ENCODE results near the gene CTAG2.
"Not testable (repeated sequence)": the region's sequence is repeated elsewhere in the genome, so short reads cannot be mapped to it uniquely, and the experiment has no call there.

Gene CTAG2

DNA sequence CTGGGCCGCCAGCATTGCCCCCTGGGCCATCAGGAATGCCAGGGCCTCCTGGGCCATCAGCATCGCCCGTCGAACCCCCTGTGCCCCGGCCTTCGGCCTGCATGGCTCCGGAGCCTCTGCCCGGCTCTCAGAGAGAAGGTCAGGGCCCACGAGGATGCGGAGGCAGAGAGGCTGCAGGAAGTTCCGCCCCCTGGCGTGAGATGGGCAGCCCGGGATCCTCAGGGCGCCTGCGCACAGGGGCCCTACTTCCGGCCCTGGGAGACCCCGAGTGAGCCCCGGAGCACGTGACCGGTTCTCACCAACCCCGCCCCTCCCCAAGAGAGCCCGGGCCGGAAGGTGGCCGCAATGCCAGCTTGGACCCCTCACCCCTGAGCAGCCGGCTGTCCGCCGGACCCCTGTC lies at the start of gene CTAG2:
CTAG2 (minus strand) TSS at position 167 of the 400 bp plus-strand sequence; CDS start at position 103, 64 bp downstream.
- DNase-seq = not testable (repeated sequence)

DNA sequence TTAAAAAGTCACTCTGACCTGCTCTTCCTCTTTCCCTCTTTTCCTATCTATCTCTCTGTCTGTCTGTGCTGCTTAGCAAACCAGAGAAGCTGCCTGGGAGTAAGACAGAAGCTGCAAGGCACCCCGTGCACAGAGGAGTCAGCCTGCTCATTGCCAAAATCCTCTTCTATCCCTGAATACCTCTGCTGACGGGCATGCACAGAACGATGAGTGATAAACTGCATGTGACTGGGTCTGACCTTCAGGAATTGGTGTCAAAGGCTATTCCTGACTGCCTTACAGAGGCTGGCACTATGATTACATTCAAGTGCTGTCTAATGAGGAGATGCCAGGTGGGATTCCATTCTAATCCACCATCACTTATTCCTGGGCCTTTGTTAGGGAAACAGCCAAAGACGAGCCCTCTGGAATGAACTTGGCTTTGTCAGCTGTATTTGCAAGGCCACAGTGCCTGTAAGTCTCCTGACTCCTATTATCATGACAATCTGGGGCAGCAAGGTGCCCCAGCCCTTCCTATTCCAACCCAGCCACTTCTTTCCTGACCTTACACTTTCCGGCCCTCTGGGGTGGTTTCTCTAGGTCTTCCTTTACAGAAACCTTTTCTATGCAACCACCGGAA lies 45.4 kb upstream of the CTAG2 start:
- DNase-seq = no peak

DNA sequence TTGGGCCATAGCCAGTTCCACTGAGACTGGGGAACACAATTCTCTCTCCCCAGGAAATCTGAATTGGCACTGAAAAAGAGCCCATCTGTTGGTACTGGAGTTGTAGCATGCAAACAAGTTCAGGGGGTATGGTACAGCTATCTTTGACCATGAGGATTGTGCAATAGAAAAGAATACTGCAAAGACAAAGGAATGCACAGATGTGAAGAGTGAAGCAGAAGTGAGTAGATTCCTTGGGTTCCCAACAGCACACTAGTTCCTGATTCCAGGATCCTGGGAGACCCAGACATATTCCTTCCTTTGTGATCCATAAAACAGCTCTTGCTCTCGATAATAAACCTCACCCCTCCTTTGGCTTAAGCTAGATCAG lies 43.3 kb upstream of the CTAG2 start:
- no peak for DNase-seq

DNA sequence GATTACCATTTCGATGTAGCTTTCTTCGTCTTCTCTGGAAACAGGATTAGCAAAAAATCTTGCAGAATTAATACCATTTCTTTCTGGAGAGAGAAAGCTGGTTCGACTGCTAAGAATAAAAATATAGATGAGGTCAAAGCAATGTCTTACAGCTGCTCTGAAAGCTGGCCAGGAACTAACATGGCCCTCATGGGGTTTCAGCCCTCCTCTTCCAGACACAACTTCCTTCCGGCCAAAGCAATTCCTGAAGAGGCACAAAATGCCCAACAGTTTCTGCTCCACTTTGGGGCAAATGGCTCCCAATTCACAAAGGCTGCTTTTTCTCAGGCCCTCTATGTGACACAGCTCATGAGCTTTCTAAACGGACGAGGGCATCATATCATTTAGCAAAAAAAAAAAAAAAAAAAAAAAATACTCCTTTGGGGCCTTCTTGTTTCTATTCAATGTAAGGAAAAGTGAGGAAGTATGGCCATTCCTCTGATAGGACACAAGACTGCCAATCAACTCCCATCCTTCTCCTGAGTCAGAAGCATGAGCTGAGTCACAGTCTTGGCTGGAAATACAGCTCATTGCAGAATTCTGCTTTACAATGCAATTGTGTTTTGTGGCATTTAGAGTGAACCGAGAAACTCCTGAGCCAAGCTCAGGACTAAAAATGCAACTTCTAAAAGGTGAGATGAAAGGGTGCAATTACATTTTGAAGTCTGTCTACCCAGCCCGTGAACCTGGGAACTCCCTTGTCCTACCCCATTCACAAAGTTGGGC lies 42.7 kb upstream of the CTAG2 start:
- peak; percentile 70 for DNase-seq

DNA sequence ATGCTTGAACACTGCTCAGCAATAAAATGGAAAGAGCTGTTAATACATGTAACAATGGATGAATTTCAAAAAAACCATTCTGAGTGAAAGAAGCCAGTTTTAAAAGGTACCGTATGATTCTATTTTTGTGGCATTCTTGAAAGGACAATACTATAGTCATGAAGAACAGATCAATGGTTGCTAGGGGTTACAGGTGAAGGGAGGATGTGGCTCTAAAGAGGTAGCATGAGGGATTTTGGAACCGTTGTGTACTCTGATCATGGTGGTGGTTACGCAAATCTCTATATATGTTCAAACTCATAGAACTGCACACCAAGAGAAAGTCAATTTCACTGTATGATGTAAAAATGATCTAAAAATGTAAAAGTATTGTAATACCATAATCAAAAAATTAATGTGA lies 40.0 kb upstream of the CTAG2 start:
- no peak for DNase-seq

DNA sequence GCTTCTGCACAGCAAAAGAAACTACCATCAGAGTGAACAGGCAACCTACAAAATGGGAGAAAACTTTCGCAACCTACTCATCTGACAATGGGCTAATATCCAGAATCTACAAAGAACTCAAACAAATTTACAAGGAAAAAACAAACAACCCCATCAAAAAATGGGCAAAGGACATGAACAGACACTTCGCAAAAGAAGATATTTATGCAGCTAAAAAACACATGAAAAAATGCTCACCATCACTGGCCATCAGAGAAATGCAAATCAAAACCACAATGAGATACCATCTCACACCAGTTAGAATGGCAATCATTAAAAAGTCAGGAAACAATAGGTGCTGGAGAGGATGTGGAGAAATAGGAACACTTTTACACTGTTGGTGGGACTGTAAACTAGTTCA lies 37.1 kb upstream of the CTAG2 start:
- not testable (repeated sequence) for DNase-seq

DNA sequence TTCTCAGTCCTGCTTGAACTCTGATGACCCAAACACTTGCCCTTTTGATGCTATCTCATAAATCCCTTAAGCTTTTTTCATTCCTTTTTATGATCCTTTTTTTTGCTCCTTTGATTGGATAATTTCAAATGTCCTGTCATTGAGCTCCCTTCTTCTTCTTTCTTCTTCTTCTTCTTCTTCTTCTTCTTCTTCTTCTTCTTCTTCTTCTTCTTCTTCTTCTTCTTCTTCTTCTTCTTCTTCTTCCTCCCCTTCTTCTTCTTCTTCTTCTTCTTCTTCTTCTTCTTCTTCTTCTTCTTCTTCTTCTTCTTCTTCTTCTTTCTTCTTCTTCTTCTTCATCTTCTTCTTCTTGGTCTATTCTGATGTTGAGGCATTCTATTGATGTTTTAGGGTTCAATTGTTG lies 18.7 kb upstream of the CTAG2 start:
- not testable (repeated sequence) for DNase-seq

DNA sequence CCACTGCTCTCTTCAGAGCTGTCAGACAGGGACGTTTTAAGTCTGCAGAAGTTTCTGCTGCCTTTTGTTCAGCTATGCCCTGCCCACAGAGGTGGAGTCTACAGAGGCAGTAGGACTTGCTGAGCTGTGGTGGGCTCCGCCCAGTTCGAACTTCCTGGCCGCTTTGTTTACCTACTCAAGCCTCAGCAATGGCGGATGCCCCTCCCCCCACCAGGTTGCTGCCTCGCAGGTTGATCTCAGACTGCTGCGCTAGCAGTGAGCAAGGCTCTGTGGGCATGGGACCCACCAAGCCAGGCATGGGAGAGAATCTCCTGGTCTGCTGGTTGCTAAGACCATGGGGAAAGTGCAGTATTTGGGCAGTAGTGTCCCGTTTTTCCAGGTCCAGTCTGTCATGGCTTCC lies 17.5 kb upstream of the CTAG2 start:
- DNase-seq = not testable (repeated sequence)

DNA sequence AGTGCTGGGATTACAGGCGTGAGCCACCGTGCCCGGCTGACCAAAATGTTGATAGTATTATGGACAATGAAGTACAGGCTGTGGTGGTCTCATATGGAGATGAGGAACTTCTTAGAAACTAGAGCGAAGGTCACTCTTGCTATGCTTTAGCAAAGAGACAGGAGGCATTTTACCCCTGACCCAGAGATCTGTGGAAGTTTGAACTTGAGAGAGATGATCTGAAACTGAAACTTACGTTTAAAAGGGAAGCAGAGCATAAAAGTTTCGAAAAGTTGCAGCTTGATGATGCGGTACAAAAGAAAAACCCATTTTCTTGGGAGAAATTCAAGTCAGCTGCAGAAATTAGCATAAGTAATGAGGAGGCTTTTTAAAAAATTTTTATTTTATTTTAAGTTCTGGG lies 8.5 kb upstream of the CTAG2 start:
- no peak for DNase-seq

DNA sequence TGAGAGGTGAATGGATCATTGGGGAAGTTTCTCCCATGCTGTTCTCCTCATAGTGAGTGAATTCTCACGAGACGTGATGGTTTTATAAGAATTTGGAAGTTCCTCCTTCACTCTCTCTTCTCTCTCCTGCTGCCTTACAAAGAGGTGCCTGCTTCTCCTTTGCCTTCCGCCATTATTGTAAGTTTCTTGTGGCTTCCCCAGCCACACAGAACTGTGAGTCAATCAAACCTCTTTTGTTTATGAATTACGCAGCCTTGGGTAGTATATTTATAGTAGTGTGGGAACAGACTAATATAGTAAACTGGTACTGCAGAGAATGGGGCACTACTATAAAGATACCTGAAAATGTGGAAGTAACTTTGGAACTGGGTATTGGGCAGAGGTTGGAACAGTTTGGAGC lies 7.8 kb upstream of the CTAG2 start:
- DNase-seq = no peak

DNA sequence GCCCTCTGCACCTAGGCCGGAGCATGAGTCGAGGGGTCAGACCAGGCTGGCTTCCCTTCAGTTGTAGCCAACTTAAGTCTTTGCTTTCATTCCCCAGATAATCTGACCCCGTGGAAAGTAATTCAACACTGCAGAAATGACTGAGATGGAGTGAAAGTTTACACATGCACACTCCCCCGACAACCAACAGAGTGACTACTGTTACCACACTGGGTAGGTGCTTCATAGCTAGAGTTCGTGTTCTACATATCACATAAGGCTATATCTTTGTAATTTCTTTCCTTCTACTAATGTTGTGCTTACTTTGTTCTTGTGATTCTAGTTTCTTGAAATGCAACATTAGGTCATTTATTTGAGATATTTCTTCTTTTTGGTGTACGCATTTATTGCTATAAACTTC lies 7.2 kb upstream of the CTAG2 start:
- DNase-seq = no peak

DNA sequence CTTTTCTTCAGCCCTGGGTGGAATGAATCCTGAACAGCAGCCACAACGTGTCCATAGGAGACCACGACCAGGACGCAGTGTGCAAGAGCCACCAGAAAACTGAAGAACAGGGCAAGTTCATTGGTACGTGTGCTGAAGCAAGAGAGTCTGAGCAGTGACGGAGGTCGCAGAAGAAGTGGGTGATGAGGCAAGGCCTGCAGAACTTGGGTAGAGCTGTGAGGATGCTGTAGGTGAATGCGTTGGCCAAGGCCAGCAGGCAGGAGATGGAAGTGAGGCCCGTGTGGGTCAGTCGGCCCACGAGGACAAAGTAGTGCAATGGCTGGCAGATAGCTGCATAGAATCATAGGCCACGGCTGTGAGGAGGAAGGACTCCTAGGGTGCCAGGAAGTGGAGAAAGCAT lies 5.6 kb upstream of the CTAG2 start:
- DNase-seq = no peak

DNA sequence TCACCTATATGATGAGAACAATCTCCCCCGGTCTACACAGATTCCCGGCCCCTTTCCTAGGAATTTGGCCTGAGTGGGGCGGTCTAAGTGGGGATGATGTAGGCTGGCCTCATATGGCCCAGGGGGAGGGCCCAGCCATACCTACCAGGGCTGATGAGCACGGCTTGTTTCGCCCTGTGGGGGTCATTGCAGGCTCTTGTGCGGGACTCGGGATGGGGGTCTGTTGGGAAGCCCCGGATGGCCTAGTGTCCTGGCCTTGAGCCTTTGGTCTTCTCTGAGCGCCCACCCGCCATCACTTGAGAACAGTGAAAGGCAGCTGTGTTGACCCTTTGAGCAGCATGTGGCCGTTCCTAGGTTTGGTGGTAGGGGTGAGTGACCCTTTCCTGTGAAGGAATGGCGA lies 4.8 kb upstream of the CTAG2 start:
- DNase-seq = no peak

DNA sequence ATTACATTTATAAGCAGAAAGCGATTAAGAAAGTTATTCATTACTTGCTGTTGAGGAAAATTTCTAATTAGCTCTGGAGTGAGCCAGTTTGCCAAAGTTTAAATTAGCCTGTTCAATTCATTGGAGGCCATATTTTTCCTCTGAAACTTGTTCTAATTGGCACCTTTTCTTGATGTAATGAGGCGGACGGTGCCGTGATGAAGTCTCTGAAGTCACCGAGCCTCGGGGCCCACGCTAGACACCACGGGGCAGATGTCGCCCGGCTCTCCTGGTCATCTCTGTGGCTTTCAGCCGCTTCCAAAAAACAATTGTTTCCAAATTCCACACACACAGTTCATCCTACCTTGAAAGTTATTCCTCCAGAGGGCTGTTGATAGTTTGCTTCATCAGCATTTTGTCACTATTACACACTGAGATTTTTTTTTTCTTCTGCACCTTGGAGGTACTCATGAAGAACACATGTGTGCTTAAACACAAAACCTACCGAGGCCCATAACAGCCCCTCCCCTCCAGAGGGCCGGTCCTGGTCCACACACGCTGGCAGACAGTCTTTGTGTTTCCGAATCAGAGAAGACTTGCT lies 3.9 kb upstream of the CTAG2 start:
- no peak for DNase-seq

DNA sequence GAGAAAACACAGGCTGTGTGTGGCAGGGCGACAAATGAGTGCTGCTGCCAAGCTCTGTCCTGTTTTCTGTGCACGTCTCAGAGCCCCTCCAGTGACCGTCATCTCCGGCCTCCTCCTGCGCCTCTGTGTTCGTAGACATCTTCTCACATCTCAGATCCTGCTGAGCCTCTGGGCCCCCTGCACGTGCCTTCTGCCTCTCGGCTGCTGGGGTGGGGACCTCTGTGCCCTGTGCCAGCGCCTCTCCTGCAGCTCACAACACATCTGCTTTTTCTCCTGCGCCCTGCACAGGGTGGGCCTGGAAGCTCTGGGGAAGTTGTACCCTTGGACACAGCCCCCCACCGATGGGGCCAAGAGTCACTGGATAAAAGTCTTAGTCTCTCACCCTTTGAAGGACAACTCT lies 2.4 kb upstream of the CTAG2 start:
- no peak for DNase-seq

DNA sequence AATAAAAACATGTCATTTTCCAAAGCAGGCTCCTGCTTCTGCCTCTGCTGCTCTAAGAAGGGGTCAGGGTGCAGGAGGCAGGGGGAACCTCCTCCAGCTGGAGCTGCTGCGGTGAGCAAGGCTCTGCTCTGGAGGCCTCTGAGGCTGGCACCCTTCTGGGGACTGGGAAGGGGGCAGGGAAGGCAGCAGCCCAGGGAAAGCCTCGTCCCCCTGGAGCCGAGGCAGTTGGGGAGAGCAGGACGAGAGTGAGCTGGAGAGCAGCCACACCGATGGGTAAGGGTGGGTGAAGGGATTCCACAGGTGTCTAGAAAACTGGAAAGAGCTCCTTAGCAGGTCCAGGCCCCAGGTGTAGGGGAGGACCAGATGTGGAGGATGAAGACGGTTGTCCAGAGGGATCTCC lies 2.0 kb upstream of the CTAG2 start:
- DNase-seq = no peak

DNA sequence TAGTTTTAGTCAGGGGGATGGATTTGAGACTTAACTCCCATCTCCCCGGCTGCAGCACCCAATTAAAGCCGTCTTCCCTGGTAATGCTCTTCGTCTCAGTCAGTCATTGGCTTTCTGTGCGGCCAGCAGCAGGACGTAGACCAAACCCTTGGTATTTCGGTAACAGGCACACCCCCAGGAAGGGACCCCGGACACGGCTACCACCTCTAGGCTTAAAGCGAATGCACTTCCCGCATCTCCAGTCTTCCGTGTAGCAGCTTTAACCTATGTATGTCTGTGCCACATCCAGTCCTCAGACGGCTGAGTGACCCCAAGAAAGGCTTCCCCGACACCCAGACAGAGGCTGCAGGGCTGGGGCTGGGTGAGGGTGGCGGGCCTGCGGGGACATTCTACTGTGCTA lies 1.5 kb upstream of the CTAG2 start:
- no peak for DNase-seq

DNA sequence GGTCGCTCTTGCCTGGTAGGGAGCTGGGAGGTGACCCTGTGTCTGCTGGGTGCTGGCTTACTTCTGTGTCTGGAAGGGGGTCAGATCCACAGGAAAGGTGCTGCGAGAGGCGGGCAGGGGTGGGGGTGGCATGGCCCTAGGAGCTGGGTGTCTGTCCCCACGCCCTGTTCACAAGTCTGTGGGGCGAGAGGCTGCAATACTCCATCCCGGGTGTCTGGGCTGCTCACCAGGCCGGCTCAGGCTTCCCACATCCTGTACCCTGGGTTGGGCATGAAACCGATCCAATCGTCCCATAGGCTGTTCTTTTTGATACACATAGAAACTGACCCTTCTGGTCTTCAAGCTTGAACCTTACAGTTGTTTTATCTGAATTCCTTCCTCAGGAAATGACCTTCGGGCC lies 993 bp upstream of the CTAG2 start:
- no peak for DNase-seq

DNA sequence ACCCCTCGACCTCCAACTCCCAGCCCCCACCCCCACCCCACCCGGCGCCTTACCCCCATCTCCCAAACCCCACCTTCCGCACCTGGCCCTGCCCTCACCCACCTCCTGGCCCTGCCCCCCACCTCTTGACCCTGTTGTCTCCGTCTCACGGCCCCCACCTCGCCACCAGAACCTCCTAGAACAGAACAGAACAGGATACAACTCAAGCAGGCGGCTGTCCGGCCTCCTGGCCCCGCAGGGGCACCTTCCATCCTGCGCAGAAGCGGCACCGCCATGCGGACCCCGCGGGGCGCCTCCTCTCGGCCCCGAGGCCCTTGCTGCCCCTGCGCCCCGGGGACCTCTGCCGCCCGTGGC lies 354 bp downstream of the CTAG2 start:
- no peak for DNase-seq

DNA sequence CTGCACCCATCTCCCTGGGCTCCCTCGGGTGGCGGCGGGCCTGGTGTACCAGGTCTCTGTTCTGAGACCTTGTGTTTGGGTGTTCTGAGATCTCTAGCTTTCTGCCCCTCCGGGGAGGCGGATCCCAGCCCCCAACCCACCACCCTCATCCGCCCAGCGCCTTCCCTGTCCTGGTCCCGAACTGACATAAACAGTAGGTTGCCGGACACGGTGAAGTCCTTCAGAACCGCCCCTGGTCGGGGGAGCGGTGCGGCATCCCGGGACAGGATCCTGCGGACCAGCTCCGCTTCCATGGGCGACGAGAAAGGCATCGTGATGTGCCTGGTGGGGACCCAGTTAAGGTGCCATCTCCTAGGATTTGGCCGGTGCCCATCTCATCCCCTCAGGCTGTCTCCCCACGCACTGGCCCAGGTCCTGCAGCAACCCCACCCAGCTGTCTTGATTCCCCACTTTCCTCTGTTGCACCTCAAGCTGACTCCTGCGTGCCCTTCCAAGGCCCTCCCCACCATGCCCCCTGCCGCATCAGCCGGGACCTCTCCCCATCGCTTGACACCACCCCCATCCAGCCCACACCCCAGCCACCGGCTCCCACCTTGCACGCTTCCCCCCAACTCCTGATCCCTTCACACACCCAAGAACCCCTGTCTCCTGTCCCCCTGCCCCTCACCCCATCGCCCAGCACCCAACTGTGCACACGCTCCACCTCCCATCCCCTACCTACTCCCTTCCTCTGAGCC lies 900 bp downstream of the CTAG2 start:
- DNase-seq = no peak

DNA sequence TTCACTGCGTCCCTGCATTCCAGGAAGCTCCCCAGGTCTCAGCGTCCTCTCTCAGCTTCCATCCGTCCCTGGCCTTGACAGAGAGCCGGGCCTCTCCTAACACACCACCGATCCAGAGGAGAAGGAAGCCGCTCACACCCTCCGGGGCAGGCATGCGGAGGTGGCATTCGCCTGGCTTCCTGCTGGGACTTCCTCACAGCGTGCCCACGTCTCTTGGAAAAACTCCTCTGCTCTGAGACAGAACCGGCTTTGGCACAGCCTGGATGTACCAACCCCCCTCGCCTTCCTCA lies 3.2 kb downstream of the CTAG2 start:
- no peak for DNase-seq

DNA sequence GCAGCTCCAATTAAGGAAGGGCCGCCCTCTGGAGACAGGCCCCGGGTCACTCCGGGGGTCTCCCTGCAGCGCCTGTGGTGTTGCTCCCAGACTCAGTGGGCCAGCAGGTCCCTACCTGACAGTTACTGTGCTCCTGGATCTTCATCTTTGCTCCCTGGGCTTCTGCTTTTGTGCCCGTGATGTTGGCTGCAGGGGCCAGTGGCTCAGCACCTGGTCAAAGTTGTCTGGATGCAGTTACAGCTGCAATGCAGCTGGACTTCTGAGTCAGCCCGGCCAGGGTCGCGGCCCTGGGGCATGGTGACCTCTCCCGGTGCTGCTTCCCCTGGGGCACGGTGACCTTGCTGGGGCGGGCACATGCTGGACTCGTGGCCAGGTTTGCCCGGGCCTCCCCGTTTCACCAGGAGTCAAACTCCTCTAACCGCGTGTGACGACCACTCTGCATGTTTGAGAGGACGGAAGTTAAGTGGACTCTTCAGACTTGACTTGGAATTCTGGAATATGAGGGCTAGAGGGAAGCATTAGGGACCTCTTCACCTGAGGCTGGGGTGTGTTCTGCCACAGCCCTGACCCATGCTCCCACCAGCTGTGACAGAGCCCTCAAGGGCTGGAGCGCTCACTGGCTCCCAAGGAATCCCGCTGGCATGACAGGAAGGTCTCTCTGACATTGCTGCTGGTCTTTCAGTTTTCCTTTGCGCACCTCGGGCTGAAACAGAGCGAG lies 3.7 kb downstream of the CTAG2 start:
- no peak for DNase-seq

DNA sequence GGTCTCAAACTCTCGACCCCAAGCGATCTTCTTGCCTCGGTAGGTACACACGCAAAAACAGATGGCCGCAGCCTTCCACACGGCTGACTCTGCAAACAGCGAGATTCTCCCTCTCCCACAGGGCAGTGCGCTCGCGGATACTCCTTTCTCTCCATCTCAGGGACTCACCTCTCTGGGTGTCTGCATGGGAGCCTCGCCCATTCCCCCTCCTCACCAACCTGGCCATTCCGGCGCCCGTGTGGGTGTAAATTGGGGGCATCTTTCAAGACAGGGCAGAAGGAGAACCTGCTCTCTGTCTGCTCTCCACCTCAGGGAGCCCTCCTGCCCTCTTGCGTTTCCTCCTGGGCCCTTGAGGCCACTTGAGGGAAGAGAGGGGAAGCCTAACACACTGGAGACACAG lies 4.4 kb downstream of the CTAG2 start:
- DNase-seq = no peak
